HG02852 (cell line): ENCODE measurements around the gene FBXO42.
A peak's percentile ranks its signal among the peaks of the same experiment; 100 is the strongest.

Experiments
- ATAC-seq: cut with Tn5 transposase; IDR thresholded peaks from one replicate; pipeline ENCODE4 v1.9.1; 2021; ENCODE audit warnings: mild to moderate bottlenecking, moderate library complexity; ENCODE audit not compliant: unreplicated experiment

Gene FBXO42

GRCh38 chr1:16351994-16352841 is at the start of gene FBXO42:
Gene FBXO42, minus strand, starts transcription at chr1:16352480. Its CDS starts 37,062 bp downstream, at chr1:16315418.
- ATAC-seq = peak; percentile 79

GRCh38 chr1:16398371-16398953 is 46.2 kb upstream of the FBXO42 start:
- ATAC-seq = no peak

- no peak for ATAC-seq
Measured at GRCh38 chr1:16397120-16397519, 44.8 kb upstream of the FBXO42 start.

GRCh38 chr1:16396591-16396990 is 44.3 kb upstream of the FBXO42 start:
- no peak for ATAC-seq

- ATAC-seq = no peak
Measured at GRCh38 chr1:16394977-16395376, 42.7 kb upstream of the FBXO42 start.

GRCh38 chr1:16393570-16394521 is 41.6 kb upstream of the FBXO42 start:
- no peak for ATAC-seq

GRCh38 chr1:16392740-16393569 is 40.7 kb upstream of the FBXO42 start:
- ATAC-seq = no peak

- ATAC-seq = no peak
Measured at GRCh38 chr1:16391411-16391810, 39.1 kb upstream of the FBXO42 start.

- no peak for ATAC-seq
Measured at GRCh38 chr1:16387201-16388188, 35.2 kb upstream of the FBXO42 start.

GRCh38 chr1:16386454-16387113 is 34.3 kb upstream of the FBXO42 start:
- no peak for ATAC-seq

GRCh38 chr1:16385659-16386453 is 33.6 kb upstream of the FBXO42 start:
- no peak for ATAC-seq

GRCh38 chr1:16383888-16384287 is 31.6 kb upstream of the FBXO42 start:
- ATAC-seq = no peak

GRCh38 chr1:16380868-16381267 is 28.6 kb upstream of the FBXO42 start:
- ATAC-seq = no peak

GRCh38 chr1:16378443-16378842 is 26.2 kb upstream of the FBXO42 start:
- no peak for ATAC-seq

GRCh38 chr1:16376971-16377370 is 24.7 kb upstream of the FBXO42 start:
- ATAC-seq = no peak

GRCh38 chr1:16375521-16376340 is 23.5 kb upstream of the FBXO42 start:
- ATAC-seq = no peak

GRCh38 chr1:16374266-16374665 is 22.0 kb upstream of the FBXO42 start:
- no peak for ATAC-seq
